ENCODE data around the gene N4BP2L2.

N4BP2L2 gene

GRCh38 chr13:32383836-32384618 lies 154.6 kb downstream of the N4BP2L2 start:
- Histone ChIP-seq H3K36me3 (peaks cover 4% of the 10 kb centered on the region), H3K4me1 (ENCODE audit: control insufficient read depth in 1 of 2, insufficient read depth in 1 of 2, low read depth in 1 of 2, low read length in 1 of 2) (no peaks in the 10 kb centered on the region), H3K27ac (no peak overlapping the region), H3K9me3 (no peaks in the 10 kb centered on the region), H3K4me3 (ENCODE audit: low read depth in 1 of 2, low read length in 1 of 2) (no peak overlapping the region), H3K27me3 (no peaks in the 10 kb centered on the region)
- no peak for TF ChIP-seq CTCF (IDR thresholded peaks at IDR 0.05)

All from neutrophil (primary cell).